Measurements from ENCODE around the gene UBE4B.

GRCh38 chr1:10178597-10179405 is 146.0 kb downstream of the UBE4B start:
- TF ChIP-seq CTCF (IDR thresholded peaks at IDR 0.05; ENCODE audit: low read depth, low read length, missing input control) = no peak
- TF ChIP-seq SP1 (IDR thresholded peaks at IDR 0.05) = no peak
- TF ChIP-seq MAX (IDR thresholded peaks at IDR 0.05) = no peak
- TF ChIP-seq YY1 (IDR thresholded peaks at IDR 0.05) = no peak
- no peak for TF ChIP-seq ATF3 (IDR thresholded peaks at IDR 0.05)
- TF ChIP-seq REST (IDR thresholded peaks at IDR 0.05) = no peak
- no peak for TF ChIP-seq FOXA1 (IDR thresholded peaks at IDR 0.05)
- no peak for TF ChIP-seq RAD21 (IDR thresholded peaks at IDR 0.05)
- TF ChIP-seq TAF1 (conservative IDR thresholded peaks at IDR 0.05) = no peak
- no peak for TF ChIP-seq NR2F2 (IDR thresholded peaks at IDR 0.05)
